Esophagus muscularis mucosa (tissue), 4 donors: ENCODE measurements around the gene GLA.

ENCODE experiments used
- CTCF ChIP-seq, 3 experiments: fragments of 200-600 bp in 2 of 3; fragments of 450-650 bp in 1 of 3; sonication (generic) in 2 of 3; IDR thresholded peaks; one replicate each; pipeline ENCODE4 v1.5.1; 2017 to 2019; ENCODE audit warnings: antibody characterized with exemption in 3 of 3, mild to moderate bottlenecking in 2 of 3, moderate library complexity in 1 of 3
- EP300 ChIP-seq: sonication (generic); formaldehyde crosslinking; IDR thresholded peaks from one replicate; pipeline ENCODE4 v1.6.1; 2017; ENCODE audit warnings: antibody characterized with exemption
- POLR2A ChIP-seq: fragments of 450-650 bp; IDR thresholded peaks from one replicate; pipeline ENCODE4 v1.6.1; 2017; ENCODE audit warnings: antibody characterized with exemption, moderate library complexity, mild to moderate bottlenecking, low read depth
- POLR2AphosphoS5 ChIP-seq, 2 donors: sonication (generic); formaldehyde crosslinking; IDR thresholded peaks; one replicate each; pipeline ENCODE4 v1.6.1; 2017; ENCODE audit warnings: antibody characterized with exemption in 2 of 2

GRCh38 chrX:101349193-101349562 is 58.5 kb downstream of the GLA start:
- TF ChIP-seq EP300 (no peak), CTCF (IDR thresholded peaks at IDR 0.05) (no peak), POLR2A (no peak), POLR2AphosphoS5 (IDR thresholded peaks at IDR 0.05) (no peak)
